Stimulated activated CD4-positive, alpha-beta T cell treated with anti-CD3 and anti-CD28 coated beads, Interleukin-2, amount 100 ng/mL, for 48 hours (primary cell): ENCODE measurements around the gene NRAS.
A peak's percentile ranks its signal among the peaks of the same experiment; 100 is the strongest.
"Not testable (repeated sequence)": the region's sequence is repeated elsewhere in the genome, so short reads cannot be mapped to it uniquely, and the experiment has no call there.

ENCODE experiments used
- DNase-seq, 2 donors: peaks; one replicate each; pipeline ENCODE4 v3.0.0-alpha.2; 2020

Gene NRAS

GRCh38 chr1:114716304-114717170, at the start of gene NRAS:
NRAS (minus strand) TSS chr1:114716771; CDS start chr1:114716160, 611 bp downstream.
- peak; percentile 93 to 94 for DNase-seq

GRCh38 chr1:114764689-114765088, 48.1 kb upstream of the NRAS start:
- DNase-seq, result no peak

DNA sequence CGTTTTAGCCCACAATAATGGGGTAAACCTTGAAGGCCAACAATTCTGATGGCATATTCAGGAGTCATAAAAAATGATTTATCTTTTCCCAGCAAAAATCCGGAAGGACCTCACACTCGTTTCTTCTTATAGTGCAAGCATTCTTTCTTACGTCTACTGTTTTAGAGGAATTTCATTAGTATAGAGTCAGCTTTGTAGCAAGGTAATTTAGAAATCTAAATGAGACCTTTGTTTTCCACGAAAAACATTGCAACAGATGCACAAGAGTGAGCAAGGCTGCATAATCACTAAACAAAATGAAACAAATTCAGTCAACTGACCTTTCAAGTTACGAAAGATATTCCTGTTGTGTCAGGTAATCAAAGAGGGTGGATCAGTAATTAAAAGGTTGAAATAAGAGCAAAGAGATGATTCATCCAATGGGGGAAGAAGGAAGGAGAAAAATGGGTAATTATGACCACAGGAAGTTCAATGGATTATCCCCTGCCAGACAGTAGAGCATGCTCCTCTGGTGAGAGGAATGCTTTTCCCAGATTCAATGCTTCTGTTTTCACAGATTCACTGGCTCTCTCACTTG, 41.8 kb upstream of the NRAS start:
- no peak for DNase-seq

GRCh38 chr1:114757455-114758255, 41.1 kb upstream of the NRAS start, which contains the start of gene CSDE1:
CSDE1 (minus strand) TSS chr1:114757984; CDS start chr1:114739890, 18,094 bp downstream.
- peak; percentile 93 for DNase-seq

DNA sequence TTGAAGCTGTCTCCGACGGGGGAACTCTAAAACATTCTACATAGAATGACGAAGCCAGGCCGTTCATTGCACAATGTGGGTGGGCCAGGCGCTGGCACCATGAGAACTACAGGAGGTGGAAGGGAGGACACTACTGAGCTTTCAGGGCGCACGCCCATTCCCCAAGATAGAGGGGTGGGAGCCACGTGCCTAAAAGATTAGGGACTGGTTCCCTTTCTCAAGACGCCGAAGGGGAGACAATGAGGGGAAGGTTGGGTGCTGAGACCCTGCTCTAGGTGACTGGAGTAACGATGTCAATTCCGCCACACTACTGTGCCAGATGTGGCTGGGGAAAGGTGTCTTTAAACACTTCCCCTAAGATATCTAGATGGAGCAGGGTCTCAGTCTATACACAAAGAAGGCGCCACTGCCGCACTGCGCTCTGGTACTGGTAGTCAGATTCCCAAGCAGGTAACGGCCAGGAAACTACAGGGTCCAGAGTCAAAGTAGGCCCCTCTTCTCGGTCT, 40.4 kb upstream of the NRAS start:
- DNase-seq, result no peak

DNA sequence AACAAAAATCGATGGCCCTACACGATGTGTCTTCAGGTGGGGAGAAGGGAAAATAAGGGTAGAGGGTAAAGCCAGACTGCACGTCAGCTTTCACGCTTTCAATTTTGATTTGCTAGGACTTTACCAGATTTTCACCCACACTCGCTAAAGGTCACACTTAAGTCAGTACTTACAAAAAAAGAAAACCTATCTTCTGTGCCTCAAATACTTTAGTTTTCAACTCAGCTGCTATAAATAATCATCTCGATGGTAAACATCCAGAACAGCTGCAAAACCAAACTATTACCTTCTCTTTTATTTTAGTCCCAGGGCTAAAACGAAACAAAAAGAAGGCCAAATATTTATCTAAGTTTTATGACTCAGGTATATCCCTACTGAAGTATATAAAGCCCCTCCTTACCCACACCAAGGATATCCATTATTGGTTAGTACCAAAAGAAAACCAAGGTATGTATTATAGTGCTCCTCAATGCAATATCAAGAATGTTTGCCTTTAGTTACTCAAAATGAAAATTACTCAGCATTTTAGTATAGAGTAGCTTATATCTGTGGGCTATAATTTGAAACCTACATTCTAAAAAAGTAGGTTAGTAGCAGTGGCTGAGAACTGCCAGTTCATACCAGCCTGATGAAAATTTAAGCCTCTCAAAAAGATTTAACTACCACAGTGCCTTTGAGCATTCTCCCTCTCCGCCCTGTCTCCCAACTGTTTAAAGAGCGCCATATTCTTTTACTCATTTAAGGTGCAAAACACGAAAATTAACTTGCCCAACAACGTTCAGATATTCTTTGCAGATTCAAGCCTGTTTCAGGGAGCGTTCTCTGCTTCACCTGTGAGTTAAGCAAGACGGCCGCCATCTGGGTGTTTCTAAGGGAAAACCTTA, 39.7 kb upstream of the NRAS start:
- DNase-seq, result no peak

DNA sequence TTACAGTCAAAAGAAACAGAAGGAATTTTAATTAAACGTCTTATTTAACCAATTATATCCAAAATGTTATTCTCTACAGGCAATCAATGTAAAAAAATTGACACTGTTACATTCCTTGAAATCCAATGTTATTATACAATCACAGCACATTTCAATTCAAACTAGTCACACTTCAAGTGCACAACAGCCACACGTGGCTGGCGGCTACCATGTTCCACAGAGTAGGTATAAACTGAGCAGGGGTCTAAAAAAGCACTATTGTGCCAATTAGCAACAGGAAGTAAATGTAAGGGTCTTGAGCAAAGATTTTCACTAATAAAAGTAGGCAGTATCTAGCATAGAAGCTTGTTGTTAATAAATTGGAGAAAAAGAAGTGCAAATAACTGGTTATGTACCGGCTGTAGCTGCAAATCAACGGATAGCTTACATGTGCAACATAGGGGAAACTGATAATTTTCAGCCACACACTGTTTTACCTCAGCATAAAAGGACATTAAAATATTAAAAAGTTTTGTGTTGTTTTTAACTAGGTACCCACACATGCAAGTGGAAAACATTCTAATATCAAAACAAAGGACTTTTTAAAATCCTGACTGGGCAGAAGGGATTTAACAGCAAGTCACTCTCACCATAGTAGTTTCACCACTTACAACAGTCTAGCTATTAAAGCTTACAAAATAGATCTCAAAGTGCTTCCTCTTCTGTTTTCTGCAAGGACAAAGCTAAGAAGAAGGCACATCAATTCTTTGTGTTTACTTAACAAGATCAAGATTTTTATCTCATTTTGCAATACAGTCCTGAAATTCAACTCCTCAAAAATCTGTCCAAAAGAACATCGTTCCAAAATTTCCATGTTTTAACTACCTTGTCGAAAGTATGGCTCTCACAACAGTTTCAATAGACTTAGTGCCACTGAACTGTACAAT, 38.7 kb upstream of the NRAS start:
- DNase-seq, result no peak

DNA sequence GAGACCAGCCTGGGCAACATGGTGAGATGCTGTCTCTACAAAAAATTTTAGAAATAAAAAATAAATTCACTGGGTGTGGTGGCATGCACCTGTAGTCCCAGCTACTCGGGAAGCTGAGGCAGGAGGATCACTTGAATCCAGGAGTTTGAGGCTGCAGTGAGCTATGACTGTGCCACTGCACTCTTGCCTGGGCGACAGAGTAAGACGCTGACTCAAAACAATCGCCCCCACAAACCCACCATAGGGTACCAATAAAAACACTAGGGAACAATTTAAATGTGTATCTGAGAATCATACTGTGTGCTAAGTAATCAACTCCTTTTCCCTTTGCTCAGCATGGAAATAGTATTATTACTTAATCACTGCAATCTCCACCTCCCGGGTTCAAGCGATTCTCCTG, 37.1 kb upstream of the NRAS start:
- not testable (repeated sequence) for DNase-seq

DNA sequence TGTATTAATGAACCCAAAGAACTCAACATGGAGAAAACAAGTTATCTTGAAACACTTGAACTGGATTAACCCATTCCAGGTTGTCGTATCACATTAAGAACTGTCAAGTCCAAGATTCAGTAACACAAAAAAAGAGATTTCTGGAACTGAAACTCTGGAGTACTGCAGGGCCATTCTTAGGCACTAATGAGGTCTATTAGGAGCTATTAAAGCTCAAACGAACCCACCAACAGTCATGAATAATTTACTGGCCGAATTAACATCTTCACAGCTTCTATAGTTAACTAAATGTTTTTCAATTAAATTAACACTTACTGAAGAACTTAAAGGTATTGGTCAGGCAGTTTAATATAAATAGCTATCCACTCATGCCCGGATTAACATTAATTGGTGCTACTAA, 36.6 kb upstream of the NRAS start:
- no peak for DNase-seq

GRCh38 chr1:114750780-114751179, 34.2 kb upstream of the NRAS start:
- no peak for DNase-seq

DNA sequence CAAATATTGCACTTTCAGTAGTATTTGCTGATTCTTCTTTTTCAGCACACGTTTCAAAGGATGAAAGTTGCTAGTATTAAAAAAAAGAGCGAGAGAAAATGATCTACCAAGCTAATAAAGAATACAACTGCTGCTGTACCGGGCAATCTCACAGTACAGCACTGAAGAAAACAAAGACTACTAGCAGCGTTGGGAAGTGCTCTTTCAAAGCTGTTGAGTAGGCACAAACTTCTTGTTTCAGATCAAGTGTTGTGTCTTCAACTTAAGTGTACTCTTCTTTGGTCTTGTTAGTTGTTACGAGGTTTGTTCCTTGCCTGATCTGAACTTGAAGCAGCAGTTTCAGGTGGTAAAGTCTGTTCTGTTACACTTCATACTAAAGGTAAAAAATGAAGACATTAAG, 33.3 kb upstream of the NRAS start:
- DNase-seq, result no peak

DNA sequence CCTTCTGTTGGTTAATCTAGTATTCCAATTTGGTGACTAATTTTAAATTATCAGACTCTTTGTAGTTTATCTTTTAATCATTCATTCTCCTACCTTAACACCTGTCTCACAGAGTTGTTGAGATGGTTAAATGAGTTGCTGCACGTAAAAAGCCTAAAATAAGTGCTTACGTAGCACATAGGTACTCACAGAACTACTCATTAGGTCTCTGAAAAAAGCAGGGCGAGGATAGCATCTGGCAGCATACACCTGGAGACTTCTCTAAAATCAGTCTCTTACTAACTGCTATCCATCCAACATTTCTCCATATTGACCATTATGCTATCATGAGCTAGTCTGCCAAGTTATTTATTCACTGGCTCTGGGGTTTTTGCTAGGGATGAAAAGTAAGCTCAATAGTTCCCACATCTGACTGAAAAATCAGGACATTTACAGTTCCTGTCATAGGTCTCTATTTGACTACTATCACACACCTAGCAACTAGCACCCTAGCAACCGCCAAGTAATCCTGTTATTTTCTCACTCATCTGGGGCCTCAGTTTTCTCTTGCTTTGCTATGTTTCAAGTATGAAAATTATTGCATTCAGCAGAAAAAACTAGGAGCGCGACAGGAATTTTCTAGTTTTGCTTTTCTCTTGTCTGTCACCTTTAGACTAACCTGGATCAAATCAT, 30.0 kb upstream of the NRAS start:
- DNase-seq, result no peak

- DNase-seq, result no peak
These were observed 28.7 kb upstream of the NRAS start for GRCh38 chr1:114745291-114745690.

DNA sequence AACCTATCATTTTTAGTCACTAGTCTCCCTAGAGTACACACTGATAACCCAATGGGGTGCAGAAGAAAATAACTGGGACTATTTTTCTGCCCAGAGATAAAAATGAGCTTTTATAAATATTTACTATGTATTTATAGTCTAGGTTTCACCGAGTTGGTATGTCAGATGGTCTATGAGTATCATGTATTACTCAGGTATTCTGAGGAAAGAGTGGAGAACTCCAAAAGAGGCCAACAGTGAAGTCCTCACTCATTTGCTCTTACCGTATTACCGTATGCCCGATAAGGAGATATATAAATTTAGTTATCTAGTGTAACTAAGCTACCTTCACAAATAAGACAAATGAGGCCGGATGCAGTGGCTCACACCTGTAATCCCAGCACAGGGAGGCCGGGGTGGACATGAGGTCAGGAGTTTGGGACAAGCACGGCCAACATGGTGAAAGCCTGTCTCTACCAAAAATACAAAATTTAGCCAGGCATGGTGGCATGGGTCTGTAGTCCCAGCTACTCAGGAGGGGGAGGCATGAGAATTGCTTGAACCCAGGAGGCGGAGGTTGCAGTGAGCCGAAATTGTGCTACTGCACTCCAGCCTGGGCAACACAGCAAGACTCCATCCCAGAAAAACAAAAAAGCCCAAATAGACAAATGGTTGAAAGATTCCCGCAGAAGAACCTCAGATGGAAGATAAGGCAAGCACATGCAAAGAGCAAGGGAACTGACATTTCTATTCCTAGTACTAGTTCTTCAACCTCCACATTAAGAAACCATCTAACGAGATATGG, 25.6 kb upstream of the NRAS start:
- no peak for DNase-seq

DNA sequence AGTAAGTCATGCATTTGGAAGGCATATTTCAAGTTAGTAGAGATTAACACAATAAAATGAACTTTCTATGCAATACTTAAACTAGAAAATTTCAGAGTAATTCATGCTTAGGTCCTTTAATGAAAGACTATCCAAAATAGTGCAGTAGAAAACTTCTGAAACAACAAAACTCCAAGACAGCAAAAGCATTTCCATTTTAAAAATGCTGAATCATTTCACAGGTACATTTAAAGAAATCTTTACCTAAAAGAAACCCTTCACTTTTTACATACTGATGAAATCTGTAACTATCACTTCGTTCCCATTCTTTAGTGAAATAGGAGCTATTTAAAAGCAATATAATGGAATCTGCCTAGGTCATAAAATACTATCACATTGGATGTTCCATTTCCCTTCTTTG, 23.8 kb upstream of the NRAS start:
- DNase-seq, result no peak

DNA sequence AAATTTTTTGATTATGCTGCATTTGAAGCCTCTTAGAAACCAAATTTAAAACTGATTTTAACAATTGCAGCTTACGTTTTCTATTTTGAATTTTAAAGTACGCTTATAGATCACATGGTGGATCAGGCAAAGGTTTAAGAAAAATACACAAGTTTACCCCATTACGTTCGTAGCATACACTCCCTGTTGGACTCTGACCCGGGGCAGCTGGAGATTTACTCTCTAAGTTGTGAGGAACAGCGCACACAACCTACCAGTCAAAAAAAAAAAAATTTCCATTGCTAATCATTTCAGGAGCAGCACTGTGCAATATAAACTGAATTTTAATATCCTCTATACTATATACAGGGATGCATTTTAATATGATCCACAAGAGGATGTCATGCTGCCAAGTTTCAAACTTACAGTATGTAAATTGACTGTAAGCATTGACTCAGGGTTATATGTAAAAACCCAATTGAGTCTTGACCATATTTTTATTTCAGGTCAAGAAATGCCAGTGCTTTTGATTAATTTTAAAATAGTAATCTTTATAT, 20.8 kb upstream of the NRAS start:
- no peak for DNase-seq

DNA sequence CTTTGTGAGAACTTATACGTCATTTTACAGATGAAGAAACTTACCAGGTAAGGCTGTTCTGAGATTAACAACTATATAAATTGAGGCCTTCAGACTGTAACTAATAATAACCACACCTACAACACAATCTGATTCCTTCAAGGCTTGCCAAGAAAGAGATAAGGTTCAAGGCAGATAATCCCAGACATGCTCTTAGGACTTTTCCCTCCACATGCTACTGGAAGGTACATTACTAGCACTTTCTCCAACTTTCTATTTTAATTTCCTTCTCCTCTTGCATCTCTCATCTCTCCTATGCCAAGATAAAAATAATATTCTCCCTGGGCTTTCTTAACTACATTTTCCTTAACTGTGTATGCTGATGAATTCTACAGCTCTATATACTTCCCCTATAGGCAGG, 18.9 kb upstream of the NRAS start:
- no peak for DNase-seq

- no peak for DNase-seq
These were observed 13.2 kb upstream of the NRAS start for GRCh38 chr1:114729782-114730181.

GRCh38 chr1:114728553-114728952, 12.0 kb upstream of the NRAS start:
- DNase-seq, result no peak
